Fibroblast of the aortic adventitia (primary cell): ENCODE results near the gene FRMPD4. TPM values are rescaled to one million over a fixed set of nuclear protein-coding genes. Genes with fewer than 3 reads are reported as not detected.
A peak's percentile ranks its signal among the peaks of the same experiment; 100 is the strongest.

ENCODE experiments used
- DNase-seq: peaks from one replicate; pipeline ENCODE4 v3.0.0-alpha.2; 2010; ENCODE audit warnings: low read depth
- H3K4me3 ChIP-seq: 2 replicates; pipeline ENCODE4 v1.5.1; 2011; ENCODE audit warnings: low read depth, mild to moderate bottlenecking, control low read depth, low read length, moderate library complexity
- total RNA-seq: library from RNA; depleted of rRNA; stranded (reverse); fragments of >200 nt; gene quantifications from 2 replicates; pipeline ENCODE4 v1.2.3, GENCODE V29; 2012; ENCODE audit warnings: low replicate concordance
- TF ChIP-seq, protein P1 (sequence below): IDR thresholded peaks from 2 replicates; pipeline ENCODE4 v1.5.1; 2011; ENCODE audit warnings: mild to moderate bottlenecking, low read length, control low read depth, inconsistent platforms; ENCODE audit not compliant: insufficient read depth

Gene FRMPD4
- total RNA-seq, 1 donor = 5.0 TPM

- no peak for DNase-seq
- H3K4me3 ChIP-seq = no peak overlapping the region
- TF ChIP-seq, protein P1, sequence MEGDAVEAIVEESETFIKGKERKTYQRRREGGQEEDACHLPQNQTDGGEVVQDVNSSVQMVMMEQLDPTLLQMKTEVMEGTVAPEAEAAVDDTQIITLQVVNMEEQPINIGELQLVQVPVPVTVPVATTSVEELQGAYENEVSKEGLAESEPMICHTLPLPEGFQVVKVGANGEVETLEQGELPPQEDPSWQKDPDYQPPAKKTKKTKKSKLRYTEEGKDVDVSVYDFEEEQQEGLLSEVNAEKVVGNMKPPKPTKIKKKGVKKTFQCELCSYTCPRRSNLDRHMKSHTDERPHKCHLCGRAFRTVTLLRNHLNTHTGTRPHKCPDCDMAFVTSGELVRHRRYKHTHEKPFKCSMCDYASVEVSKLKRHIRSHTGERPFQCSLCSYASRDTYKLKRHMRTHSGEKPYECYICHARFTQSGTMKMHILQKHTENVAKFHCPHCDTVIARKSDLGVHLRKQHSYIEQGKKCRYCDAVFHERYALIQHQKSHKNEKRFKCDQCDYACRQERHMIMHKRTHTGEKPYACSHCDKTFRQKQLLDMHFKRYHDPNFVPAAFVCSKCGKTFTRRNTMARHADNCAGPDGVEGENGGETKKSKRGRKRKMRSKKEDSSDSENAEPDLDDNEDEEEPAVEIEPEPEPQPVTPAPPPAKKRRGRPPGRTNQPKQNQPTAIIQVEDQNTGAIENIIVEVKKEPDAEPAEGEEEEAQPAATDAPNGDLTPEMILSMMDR = no peak
Observed at GRCh38 chrX:12229986-12230385, 91.7 kb downstream of the FRMPD4 start.

DNA sequence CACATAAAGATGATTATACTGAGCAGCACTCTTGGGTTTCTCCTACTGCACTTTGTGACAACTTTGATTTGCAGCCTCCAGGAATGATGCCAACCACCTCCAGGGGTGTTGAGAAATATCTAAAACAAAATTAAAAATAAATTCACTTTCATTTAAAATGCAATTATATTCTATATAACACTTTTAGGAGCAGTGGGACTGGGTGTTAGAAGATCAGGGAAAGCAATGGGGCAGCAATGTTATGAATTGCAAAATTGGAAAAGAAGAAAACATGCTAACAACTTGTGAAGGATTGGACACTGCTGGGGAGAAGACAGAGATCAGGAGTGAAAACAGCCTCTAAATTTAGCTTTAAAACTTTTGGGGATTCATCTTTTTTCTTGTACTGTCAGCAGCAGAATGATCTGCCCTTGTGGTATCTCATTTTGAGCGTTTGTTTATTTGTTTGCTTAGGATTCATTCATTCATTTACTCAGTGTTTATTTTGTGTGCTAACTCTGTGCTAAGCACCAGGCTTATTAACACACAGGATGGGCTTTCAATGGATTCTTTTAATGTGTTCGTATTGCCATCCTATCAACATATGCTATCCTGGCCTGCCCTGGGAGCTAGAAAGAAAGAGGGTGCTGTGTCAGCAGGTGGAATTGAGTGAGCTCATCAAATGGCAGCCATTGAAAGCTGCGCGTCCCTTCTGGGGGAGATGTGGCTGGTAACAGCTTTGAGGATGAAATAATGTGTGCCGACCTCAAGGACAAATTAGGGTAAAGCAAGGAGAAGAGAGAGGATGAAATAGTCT, 96.5 kb downstream of the FRMPD4 start:
- H3K4me3 ChIP-seq = no peak overlapping the region
- peak; percentile 37 for DNase-seq
- TF ChIP-seq, protein P1 = no peak

- DNase-seq = no peak
- TF ChIP-seq, protein P1 = no peak
- H3K4me3 ChIP-seq = no peak overlapping the region
Observed at GRCh38 chrX:12236156-12236555, 97.9 kb downstream of the FRMPD4 start.

- no peak overlapping the region for H3K4me3 ChIP-seq
- DNase-seq = no peak
- TF ChIP-seq, protein P1 = no peak
Observed at GRCh38 chrX:12237131-12237530, 98.9 kb downstream of the FRMPD4 start.

DNA sequence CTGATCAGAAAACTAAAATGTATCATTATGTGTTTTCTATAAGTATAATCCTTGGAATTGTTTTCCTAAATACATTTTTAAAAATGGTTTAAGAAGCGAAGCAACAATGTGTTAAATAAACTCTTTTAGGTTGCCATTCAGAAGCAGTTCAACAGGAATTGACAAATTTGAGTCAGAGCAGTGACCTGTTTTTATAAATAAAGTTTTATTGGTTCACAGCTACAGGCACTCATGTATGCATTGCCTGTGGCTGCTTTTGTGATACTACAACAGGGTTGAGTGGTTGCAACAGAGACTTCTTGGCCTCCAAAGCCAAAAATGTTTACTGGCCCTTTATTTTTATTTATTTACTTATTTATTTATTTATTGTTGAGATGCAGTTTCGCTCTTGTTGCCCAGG, 99.5 kb downstream of the FRMPD4 start:
- DNase-seq = no peak
- no peak overlapping the region for H3K4me3 ChIP-seq
- TF ChIP-seq, protein P1 = no peak

DNA sequence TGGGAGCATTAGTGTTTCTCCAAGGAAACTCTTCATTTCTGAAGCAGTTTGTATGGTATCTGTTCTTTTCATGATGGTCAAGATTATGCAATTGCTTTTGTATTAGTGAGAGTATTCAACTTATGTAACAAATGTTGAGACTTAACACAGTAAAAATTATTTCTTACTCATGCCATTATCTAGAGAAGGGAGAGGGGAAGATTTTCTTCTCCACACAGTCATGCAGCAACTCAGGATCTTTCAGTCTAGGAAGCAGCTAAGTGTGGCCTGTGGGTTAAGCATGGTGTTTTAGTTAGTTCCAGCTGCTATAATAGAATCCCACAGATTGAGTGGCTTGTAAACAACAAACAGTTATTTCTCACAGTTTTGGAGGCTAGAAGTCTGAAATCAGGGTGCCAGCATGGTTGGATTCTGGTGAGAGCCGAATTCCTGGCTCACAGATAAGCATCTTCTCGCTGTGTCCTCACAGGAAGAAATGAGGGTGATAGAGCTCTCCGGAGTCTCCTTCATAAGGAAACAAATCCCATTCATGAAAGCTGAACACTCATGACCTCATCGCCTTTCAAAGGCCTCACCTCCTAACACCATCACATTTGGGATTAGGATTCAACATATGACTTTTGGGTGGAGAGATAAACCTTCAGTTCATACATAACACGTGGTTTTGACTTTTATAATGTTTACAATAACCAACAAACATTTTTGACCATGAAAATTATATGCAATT, 101.2 kb downstream of the FRMPD4 start:
- peak; percentile 42 for DNase-seq
- TF ChIP-seq, protein P1 = no peak
- no peak overlapping the region for H3K4me3 ChIP-seq
